AG09319 (cell line): ENCODE data around the gene RDH12.
A peak's percentile ranks its signal among the peaks of the same experiment; 100 is the strongest.
"Not testable (repeated sequence)": the region's sequence is repeated elsewhere in the genome, so short reads cannot be mapped to it uniquely, and the experiment has no call there.

Experiments used
- DNase-seq: peaks from one replicate; pipeline ENCODE4 v3.0.0-alpha.2; 2010; ENCODE audit warnings: low read depth; ENCODE audit errors: extremely low read depth
- TF ChIP-seq, protein P1 (sequence below): IDR thresholded peaks from 2 replicates; pipeline ENCODE4 v1.5.1; 2011; ENCODE audit warnings: low read depth, mild to moderate bottlenecking, inconsistent platforms, low read length, moderate library complexity

Gene RDH12

DNA sequence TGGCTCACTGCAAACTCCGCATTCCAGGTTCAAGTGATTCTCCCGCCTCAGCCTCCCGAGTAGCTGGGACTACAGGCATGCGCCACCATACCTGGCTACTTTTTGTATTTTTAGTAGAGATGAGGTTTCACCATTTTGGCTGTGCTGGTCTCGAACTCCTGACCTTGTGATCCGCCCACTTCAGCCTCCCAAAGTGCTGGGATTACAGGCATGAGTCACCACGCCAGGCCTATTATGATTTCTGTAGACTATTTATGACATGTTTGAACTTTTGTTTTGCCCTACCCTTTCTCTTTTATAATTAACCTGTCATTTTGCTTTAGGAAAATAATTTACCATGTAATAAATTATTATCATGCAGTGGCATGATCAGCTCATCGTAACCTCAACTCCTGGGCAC, at the start of gene RDH12:
RDH12 (plus strand) TSS at position 395 of the 400 bp plus-strand sequence. CDS start 20,757 bp downstream, outside the sequence.
- DNase-seq: not testable (repeated sequence)

GRCh38 chr14:67652189-67652588, 49.5 kb upstream of the RDH12 start:
- TF ChIP-seq, protein P1, sequence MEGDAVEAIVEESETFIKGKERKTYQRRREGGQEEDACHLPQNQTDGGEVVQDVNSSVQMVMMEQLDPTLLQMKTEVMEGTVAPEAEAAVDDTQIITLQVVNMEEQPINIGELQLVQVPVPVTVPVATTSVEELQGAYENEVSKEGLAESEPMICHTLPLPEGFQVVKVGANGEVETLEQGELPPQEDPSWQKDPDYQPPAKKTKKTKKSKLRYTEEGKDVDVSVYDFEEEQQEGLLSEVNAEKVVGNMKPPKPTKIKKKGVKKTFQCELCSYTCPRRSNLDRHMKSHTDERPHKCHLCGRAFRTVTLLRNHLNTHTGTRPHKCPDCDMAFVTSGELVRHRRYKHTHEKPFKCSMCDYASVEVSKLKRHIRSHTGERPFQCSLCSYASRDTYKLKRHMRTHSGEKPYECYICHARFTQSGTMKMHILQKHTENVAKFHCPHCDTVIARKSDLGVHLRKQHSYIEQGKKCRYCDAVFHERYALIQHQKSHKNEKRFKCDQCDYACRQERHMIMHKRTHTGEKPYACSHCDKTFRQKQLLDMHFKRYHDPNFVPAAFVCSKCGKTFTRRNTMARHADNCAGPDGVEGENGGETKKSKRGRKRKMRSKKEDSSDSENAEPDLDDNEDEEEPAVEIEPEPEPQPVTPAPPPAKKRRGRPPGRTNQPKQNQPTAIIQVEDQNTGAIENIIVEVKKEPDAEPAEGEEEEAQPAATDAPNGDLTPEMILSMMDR: no peak

DNA sequence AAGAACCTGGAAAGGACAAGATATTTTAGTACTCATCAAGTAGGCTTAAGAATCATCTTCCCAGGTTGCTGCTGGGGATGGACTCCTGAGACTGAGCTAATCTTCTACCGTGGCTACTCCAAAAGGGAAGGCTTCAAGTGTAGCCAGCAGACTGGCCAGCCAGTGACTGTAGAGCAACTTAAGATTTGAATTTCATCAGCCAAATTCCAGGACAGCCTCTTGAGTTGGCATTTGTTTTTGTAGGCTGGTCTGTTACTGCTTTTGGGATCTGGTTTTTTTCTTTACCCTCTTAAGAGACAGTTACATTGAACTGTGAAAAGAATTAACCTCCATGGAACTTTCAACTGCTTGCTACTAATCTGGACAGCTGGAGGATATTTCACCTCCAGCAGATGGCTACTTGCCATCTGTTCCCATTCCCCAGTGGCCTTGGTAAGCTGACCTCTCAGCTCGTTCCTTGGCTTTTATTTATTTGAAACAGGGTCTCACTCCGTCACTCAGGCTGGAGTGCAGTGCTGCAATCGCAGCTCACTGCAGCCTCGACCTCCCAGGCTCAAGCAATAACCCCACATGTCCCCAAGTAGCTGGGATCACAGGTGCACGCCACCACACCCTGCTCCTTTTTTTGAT, 47.9 kb upstream of the RDH12 start:
- TF ChIP-seq, protein P1: no peak
- DNase-seq: peak; percentile 59

More at GRCh38 chr14:67652189-67652588, 49.5 kb upstream of the RDH12 start:
- no peak for DNase-seq

DNA sequence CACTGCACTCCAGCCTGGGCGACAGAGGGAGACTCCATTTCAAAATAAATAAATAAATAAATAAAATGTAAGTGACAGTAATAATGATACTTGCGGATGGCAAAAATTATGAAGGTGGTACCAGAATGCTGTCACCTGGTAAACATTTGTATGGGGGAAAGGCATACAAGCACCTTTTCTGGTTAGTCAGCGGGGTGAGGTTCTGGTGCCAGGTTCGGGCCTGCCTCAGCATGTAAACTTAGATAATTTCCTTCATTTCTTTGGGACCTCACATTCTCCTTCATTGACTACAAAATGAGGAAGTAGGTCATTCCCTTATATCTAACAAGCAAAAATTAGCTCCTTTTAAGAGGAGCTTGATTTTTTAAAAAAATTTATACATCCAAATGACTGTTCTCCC, 38.1 kb upstream of the RDH12 start:
- TF ChIP-seq, protein P1: no peak
- DNase-seq: no peak

DNA sequence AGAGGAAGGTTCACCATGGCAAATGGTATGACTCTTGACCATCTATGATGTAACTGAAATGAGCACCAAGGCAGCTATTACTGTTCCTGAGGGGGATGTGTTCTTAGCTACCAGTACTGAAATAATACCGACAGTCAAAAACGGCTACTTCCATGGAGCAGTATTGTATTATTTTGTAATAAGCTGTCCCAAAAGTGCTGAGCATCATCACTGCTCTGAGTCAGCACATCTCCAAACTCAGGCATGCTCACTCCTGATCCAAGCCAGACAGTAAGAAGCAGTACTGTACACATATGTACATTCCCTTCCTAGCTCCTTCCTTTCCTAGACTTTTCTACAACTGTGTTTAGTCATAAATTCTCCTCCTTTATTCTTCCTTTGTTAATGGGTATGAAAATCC, 35.8 kb upstream of the RDH12 start:
- TF ChIP-seq, protein P1: no peak
- no peak for DNase-seq

DNA sequence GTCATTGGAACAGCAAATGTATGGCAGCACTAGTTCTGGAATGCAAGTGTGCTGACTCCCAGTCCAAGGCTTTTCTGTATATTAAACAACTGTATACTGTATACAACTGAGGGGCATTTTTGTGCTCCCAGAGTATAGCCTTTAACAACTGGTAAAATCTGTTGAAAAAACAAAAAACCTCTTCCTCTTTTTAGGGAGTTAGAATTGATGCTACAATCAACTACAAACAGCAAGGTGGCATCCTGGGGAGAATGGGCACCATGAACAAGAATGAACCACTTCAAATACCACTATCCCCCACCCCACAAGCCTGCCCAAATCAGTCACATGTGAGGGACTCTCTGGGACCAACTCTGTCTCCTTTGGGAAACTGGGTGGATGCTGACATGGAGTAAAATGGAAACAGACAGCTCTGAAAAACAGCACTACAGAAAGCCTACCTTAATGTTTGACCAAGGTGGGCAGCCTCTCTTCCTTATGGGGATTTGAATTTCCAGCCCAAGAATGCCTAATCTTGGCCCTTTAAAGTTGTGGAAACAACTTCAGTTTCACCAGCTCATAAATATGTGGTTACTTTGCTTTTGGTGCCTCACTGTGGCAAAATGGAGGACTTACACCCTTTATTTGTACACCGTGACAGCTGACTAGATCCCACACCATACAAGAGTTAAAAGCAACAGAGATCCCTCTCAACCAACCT, 34.8 kb upstream of the RDH12 start:
- no peak for DNase-seq
- TF ChIP-seq, protein P1: peak; percentile 64

DNA sequence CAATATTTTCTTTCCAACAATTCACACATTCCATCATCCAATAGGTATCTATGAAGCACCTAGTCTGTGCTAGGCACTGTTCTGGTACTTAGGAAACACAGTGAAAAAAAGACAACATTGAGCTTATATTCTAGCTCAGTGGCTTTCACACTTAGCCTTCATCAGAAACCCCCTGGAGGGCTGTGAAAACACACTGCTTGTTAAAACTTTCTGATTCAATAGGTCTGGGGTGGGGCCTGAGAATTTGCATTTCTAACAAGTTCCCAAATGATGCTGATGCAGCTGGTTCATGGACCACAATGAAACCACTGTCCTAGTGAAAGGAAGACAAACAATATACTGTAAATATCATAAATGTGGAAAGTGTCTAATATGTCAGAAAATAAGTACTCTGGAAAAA, 33.1 kb upstream of the RDH12 start:
- no peak for DNase-seq
- TF ChIP-seq, protein P1: no peak
